Gastrocnemius medialis (tissue), 4 donors: Measurements from ENCODE around the gene MS4A2.

ENCODE experiments used
- CTCF ChIP-seq, 5 experiments: fragments of 450-650 bp in 3 of 5; fragments of 200-600 bp in 2 of 5; sonication (generic) in 2 of 5; IDR thresholded peaks in 4 of 5; conservative IDR thresholded peaks in 1 of 5; 1 replicate in 4 of 5; 2 replicates in 1 of 5; pipeline ENCODE4 v1.5.1; 2016 to 2019; ENCODE audit warnings: antibody characterized with exemption in 5 of 5, mild to moderate bottlenecking in 3 of 5, moderate library complexity in 3 of 5
- POLR2A ChIP-seq, 2 donors: fragments of 450-650 bp; IDR thresholded peaks; one replicate each; pipeline ENCODE4 v1.6.1; 2017; ENCODE audit warnings: antibody characterized with exemption in 2 of 2, mild to moderate bottlenecking in 2 of 2, moderate library complexity in 2 of 2

- no peak for TF ChIP-seq CTCF (IDR thresholded peaks at IDR 0.05 in 4 of 5, conservative IDR thresholded peaks at IDR 0.05 in 1 of 5)
- no peak for TF ChIP-seq POLR2A (IDR thresholded peaks at IDR 0.05)
Observed at GRCh38 chr11:60069450-60069849, 19.0 kb upstream of the MS4A2 start.
